NCI-H1105 treated with DMSO at 0.1 percent for 48 hours (cell line): ENCODE measurements around the gene PDE3B.
"Not testable (repeated sequence)": the region's sequence is repeated elsewhere in the genome, so short reads cannot be mapped to it uniquely, and the experiment has no call there.

Source experiments
- DNase-seq: peaks from one replicate; lab custom pipeline; 2025; lab: John Stamatoyannopoulos, UW

The PDE3B gene

GRCh38 chr11:14677146-14677545, 33.5 kb downstream of the PDE3B start:
- DNase-seq = no peak

- no peak for DNase-seq
These were observed 34.7 kb downstream of the PDE3B start for GRCh38 chr11:14678350-14678749.

GRCh38 chr11:14679662-14680061, 36.1 kb downstream of the PDE3B start:
- no peak for DNase-seq

GRCh38 chr11:14684234-14684915, 40.8 kb downstream of the PDE3B start:
- DNase-seq = not testable (repeated sequence)

GRCh38 chr11:14687456-14687855, 43.9 kb downstream of the PDE3B start:
- no peak for DNase-seq

GRCh38 chr11:14687943-14688627, 44.5 kb downstream of the PDE3B start:
- no peak for DNase-seq

- not testable (repeated sequence) for DNase-seq
These were observed 52.1 kb downstream of the PDE3B start for GRCh38 chr11:14695656-14696055.

GRCh38 chr11:14698771-14699170, 55.2 kb downstream of the PDE3B start:
- DNase-seq = no peak

- DNase-seq = no peak
These were observed 57.0 kb downstream of the PDE3B start for GRCh38 chr11:14700593-14700992.

GRCh38 chr11:14702760-14703159, 59.2 kb downstream of the PDE3B start:
- no peak for DNase-seq

GRCh38 chr11:14703731-14704130, 60.1 kb downstream of the PDE3B start:
- DNase-seq = no peak

GRCh38 chr11:14705067-14705466, 61.5 kb downstream of the PDE3B start:
- no peak for DNase-seq

GRCh38 chr11:14713496-14714244, 70.1 kb downstream of the PDE3B start:
- DNase-seq = no peak

- not testable (repeated sequence) for DNase-seq
These were observed 72.1 kb downstream of the PDE3B start for GRCh38 chr11:14715669-14716068.

GRCh38 chr11:14722496-14722895, 78.9 kb downstream of the PDE3B start:
- DNase-seq = no peak

- DNase-seq = no peak
These were observed 81.5 kb downstream of the PDE3B start for GRCh38 chr11:14725150-14725549.

GRCh38 chr11:14727215-14727614, 83.6 kb downstream of the PDE3B start:
- no peak for DNase-seq

- DNase-seq = no peak
These were observed 84.1 kb downstream of the PDE3B start for GRCh38 chr11:14727746-14728145.

GRCh38 chr11:14740539-14740938, 96.9 kb downstream of the PDE3B start:
- DNase-seq = not testable (repeated sequence)

GRCh38 chr11:14741195-14741594, 97.6 kb downstream of the PDE3B start:
- no peak for DNase-seq

- DNase-seq = no peak
These were observed 99.4 kb downstream of the PDE3B start for GRCh38 chr11:14742849-14743559.

- DNase-seq = not testable (repeated sequence)
These were observed 100.1 kb downstream of the PDE3B start for GRCh38 chr11:14743667-14744066.
